ENCODE measurements around the gene RERE.

RERE gene

GRCh38 chr1:8543965-8544364 lies 273.5 kb downstream of the RERE start:
- H3K9me3 Mint-ChIP-seq = no peaks in the 10 kb centered on the region
- ATAC-seq (replicated peaks) (no peak), DNase-seq (no peak)
- no peaks in the 10 kb centered on the region for H3K27me3 Mint-ChIP-seq
- no peak overlapping the region for H3K4me3 Mint-ChIP-seq
- no peaks in the 10 kb centered on the region for H3K36me3 Mint-ChIP-seq (ENCODE audit: insufficient read depth)
- H3K27ac Mint-ChIP-seq = no peak overlapping the region
- peaks cover 0 to 19% of the 10 kb centered on the region in 2 donors for H3K4me1 Mint-ChIP-seq (ENCODE audit: low read depth in 2 of 2)

DNA sequence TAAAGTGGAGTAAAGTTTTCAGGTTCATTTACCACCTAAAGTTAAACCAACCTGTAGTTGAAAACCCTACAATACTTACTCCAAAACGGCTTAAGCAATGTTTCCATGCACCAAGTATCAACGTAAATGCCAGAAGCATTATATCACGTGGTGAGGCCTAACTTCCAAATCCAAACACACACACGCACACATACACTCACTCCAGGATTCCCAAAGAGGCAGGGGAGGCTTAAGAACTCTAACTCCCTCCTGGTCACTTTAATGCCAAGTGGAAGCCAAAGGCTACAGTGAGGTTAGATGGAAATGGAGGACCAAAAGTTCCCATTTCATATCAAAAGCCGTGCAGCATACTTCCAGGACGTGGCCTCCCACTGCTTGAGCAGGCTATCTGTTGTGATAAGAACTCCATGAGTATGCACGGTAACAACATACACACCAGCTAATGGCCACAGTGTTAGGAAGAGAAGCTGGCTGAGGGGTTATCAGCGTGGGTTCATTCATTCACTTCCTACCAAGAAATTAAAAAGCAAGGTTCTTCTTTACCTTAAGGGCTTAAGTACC lies 275.4 kb downstream of the RERE start:
- H3K36me3 Mint-ChIP-seq (ENCODE audit: insufficient read depth) = no peaks in the 10 kb centered on the region
- H3K27ac Mint-ChIP-seq = no peak overlapping the region
- no peaks in the 10 kb centered on the region for H3K27me3 Mint-ChIP-seq
- no peak for ATAC-seq (replicated peaks)
- H3K9me3 Mint-ChIP-seq = no peaks in the 10 kb centered on the region
- no peak for DNase-seq
- H3K4me3 Mint-ChIP-seq = no peak overlapping the region
- peaks cover 0 to 12% of the 10 kb centered on the region in 2 donors for H3K4me1 Mint-ChIP-seq (ENCODE audit: low read depth in 2 of 2)

GRCh38 chr1:8540971-8541370 lies 276.5 kb downstream of the RERE start:
- ATAC-seq (replicated peaks) (no peak), DNase-seq (no peak)
- H3K9me3 Mint-ChIP-seq = no peaks in the 10 kb centered on the region
- no peak overlapping the region for H3K4me3 Mint-ChIP-seq
- peaks cover 0 to 12% of the 10 kb centered on the region in 2 donors for H3K4me1 Mint-ChIP-seq (ENCODE audit: low read depth in 2 of 2)
- H3K36me3 Mint-ChIP-seq (ENCODE audit: insufficient read depth) = no peaks in the 10 kb centered on the region
- H3K27ac Mint-ChIP-seq = no peak overlapping the region
- no peaks in the 10 kb centered on the region for H3K27me3 Mint-ChIP-seq

- H3K4me1 Mint-ChIP-seq (ENCODE audit: low read depth in 2 of 2) = peaks cover 0 to 12% of the 10 kb centered on the region in 2 donors
- H3K36me3 Mint-ChIP-seq (ENCODE audit: insufficient read depth) = no peaks in the 10 kb centered on the region
- no peaks in the 10 kb centered on the region for H3K27me3 Mint-ChIP-seq
- H3K27ac Mint-ChIP-seq = no peak overlapping the region
- H3K9me3 Mint-ChIP-seq = no peaks in the 10 kb centered on the region
- no peak overlapping the region for H3K4me3 Mint-ChIP-seq
- ATAC-seq (replicated peaks) (no peak), DNase-seq (no peak)
Observed at GRCh38 chr1:8540261-8540941, 277.0 kb downstream of the RERE start.

DNA sequence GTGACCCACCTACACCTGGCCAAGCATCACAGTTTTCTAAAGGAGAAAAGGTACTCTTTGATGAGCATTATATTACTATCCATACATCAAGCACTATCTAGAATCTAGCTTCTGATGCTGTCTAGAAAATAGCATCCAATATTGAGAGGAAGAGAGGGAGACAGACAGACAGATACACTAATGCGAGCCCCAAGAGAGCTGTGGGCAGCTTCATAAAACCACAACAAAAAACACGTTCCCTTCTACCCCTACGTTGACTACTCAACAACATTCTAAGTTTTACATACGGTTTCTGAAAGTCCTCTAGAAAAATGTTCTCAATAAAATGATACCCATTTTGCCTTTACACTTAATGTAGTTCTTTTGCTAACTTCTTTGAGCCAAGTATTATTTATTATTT lies 277.8 kb downstream of the RERE start:
- no peak for ATAC-seq (replicated peaks)
- Mint-ChIP-seq H3K27me3 (no peaks in the 10 kb centered on the region), H3K4me3 (no peak overlapping the region), H3K4me1 (ENCODE audit: low read depth in 2 of 2) (peaks cover 0 to 6% of the 10 kb centered on the region in 2 donors), H3K36me3 (ENCODE audit: insufficient read depth) (no peaks in the 10 kb centered on the region), H3K9me3 (no peaks in the 10 kb centered on the region), H3K27ac (no peak overlapping the region)
- no peak for DNase-seq

DNA sequence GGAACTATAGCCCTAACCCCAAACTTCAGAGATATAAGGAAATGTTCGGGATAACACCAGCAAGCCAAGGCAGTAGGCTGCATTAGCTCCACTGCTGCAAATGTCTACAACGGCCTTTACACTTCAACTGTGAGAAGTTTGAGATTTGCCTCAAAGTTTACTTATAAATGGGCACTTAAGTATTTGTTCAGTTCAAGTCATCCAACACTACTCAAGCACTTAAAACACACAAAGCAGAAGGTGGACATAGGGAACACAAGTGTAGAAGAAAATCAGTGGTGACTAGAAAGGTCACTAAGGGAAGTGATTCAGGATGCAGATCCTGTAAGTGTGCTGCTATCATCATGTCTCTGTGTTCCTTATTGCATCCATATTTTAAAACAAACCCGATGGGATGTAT lies 278.9 kb downstream of the RERE start:
- Mint-ChIP-seq H3K27ac (no peak overlapping the region), H3K4me1 (ENCODE audit: low read depth in 2 of 2) (peaks cover 0 to 5% of the 10 kb centered on the region in 2 donors), H3K36me3 (ENCODE audit: insufficient read depth) (no peaks in the 10 kb centered on the region), H3K4me3 (no peak overlapping the region), H3K27me3 (no peaks in the 10 kb centered on the region), H3K9me3 (no peaks in the 10 kb centered on the region)
- DNase-seq (no peak), ATAC-seq (replicated peaks) (no peak)

- no peak for ATAC-seq (replicated peaks)
- H3K4me1 Mint-ChIP-seq (ENCODE audit: low read depth in 2 of 2) = peaks cover 0 to 10% of the 10 kb centered on the region in 2 donors
- DNase-seq = no peak
- no peaks in the 10 kb centered on the region for H3K27me3 Mint-ChIP-seq
- H3K4me3 Mint-ChIP-seq = no peak overlapping the region
- H3K27ac Mint-ChIP-seq = no peak overlapping the region
- no peaks in the 10 kb centered on the region for H3K9me3 Mint-ChIP-seq
- no peaks in the 10 kb centered on the region for H3K36me3 Mint-ChIP-seq (ENCODE audit: insufficient read depth)
Observed at GRCh38 chr1:8537991-8538390, 279.4 kb downstream of the RERE start.

- Mint-ChIP-seq H3K27me3 (no peaks in the 10 kb centered on the region), H3K4me3 (no peak overlapping the region), H3K9me3 (no peaks in the 10 kb centered on the region), H3K27ac (no peak overlapping the region), H3K4me1 (ENCODE audit: low read depth in 2 of 2) (peaks cover 0 to 10% of the 10 kb centered on the region in 2 donors), H3K36me3 (ENCODE audit: insufficient read depth) (no peaks in the 10 kb centered on the region)
- ATAC-seq (replicated peaks) = no peak
- DNase-seq = no peak
Observed at GRCh38 chr1:8536515-8536914, 280.9 kb downstream of the RERE start.

DNA sequence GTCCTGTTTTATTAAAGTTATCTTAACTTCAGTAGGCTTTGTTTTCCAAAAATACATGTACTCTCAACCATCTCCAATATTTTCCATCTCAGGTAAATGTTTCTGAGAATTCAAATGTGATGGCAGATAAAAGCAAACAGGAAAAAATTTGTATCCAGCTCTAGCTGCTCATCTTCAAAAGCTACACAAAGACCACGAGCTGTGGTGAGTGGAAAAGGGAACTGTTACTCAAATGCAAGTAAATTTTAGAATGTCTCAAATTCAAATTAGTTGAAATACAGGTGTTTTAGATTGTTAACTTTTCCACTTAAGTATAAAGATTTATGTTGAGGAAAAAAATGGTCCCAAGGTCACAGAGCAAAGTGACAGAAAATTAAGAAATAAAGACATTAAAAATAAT lies 283.5 kb downstream of the RERE start:
- Mint-ChIP-seq H3K4me3 (no peak overlapping the region), H3K27ac (no peak overlapping the region), H3K36me3 (ENCODE audit: insufficient read depth) (no peaks in the 10 kb centered on the region), H3K9me3 (no peaks in the 10 kb centered on the region), H3K27me3 (no peaks in the 10 kb centered on the region), H3K4me1 (ENCODE audit: low read depth in 2 of 2) (peaks cover 0 to 4% of the 10 kb centered on the region in 2 donors)
- no peak for ATAC-seq (replicated peaks)
- no peak for DNase-seq

DNA sequence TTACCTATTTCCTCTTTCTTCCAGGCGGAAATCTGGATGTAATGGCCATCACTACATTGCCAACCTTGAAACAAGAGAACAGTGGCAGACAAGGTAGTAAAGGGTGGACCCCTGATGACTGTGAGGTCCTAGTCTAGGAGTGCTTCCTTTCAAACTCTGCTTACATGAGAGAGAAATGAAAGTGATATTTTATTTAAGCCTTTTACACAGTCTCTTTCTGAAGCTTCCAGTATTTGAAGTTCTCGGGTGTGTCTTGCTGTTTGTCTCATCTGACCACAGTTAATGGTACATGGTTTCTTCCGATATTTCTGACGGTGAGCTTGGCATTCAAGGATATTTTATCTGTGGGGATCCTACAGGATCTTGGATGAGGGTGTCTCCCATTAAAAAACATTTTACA lies 284.3 kb downstream of the RERE start:
- no peak overlapping the region for H3K27ac Mint-ChIP-seq
- H3K27me3 Mint-ChIP-seq = no peaks in the 10 kb centered on the region
- no peaks in the 10 kb centered on the region for H3K36me3 Mint-ChIP-seq (ENCODE audit: insufficient read depth)
- ATAC-seq (replicated peaks) (no peak), DNase-seq (no peak)
- H3K9me3 Mint-ChIP-seq = no peaks in the 10 kb centered on the region
- no peak overlapping the region for H3K4me3 Mint-ChIP-seq
- H3K4me1 Mint-ChIP-seq (ENCODE audit: low read depth in 2 of 2) = peaks cover 0 to 4% of the 10 kb centered on the region in 2 donors

DNA sequence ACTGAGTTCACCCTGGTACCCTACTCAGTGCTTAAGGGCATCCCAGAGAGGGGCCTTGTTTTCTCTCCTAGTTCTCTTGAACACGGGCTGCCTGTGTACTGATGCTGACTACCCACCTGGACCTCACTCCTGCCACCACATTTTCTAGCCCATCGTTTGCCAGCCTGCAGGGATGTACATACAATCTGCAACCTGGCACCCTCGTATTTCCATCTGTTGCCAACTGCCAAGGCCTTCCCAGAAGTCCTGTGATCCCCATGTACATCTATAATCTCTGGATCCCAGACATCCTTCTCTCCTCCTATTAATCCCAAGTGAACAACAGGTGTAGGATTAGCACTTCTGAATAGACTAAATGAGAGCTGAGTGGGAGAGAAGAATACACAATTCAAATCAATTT lies 287.5 kb downstream of the RERE start:
- peaks cover 0 to 4% of the 10 kb centered on the region in 2 donors for H3K4me1 Mint-ChIP-seq (ENCODE audit: low read depth in 2 of 2)
- no peak overlapping the region for H3K4me3 Mint-ChIP-seq
- H3K27me3 Mint-ChIP-seq = no peaks in the 10 kb centered on the region
- no peak for ATAC-seq (replicated peaks)
- no peaks in the 10 kb centered on the region for H3K36me3 Mint-ChIP-seq (ENCODE audit: insufficient read depth)
- H3K27ac Mint-ChIP-seq = peak overlapping the region in 1 of 2 donors; percentile 20
- DNase-seq = no peak
- H3K9me3 Mint-ChIP-seq = no peaks in the 10 kb centered on the region

DNA sequence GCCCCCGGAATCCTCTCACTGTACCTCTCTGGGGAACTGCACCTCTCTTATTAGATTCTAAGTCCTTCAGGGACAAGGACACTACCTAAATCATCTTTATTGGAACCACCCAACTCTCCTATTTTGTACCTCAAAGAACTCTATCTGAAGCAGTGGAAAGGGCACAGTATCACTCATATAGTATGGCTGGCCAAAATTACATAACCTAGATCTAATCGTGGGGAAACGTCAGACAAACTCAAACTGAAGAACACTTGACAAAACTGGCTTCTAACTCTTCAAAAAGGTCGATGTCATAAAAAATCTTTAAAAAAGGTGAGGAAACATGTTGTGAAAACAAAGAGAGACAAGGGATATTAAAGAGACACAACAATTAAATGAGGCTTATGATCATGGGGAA lies 289.5 kb downstream of the RERE start:
- no peaks in the 10 kb centered on the region for H3K36me3 Mint-ChIP-seq (ENCODE audit: insufficient read depth)
- H3K9me3 Mint-ChIP-seq = no peaks in the 10 kb centered on the region
- DNase-seq = no peak
- H3K4me3 Mint-ChIP-seq = no peak overlapping the region
- no peaks in the 10 kb centered on the region for H3K27me3 Mint-ChIP-seq
- no peak for ATAC-seq (replicated peaks)
- peaks cover 11 to 14% of the 10 kb centered on the region in 2 donors for H3K4me1 Mint-ChIP-seq (ENCODE audit: low read depth in 2 of 2)
- peak overlapping the region in 1 of 2 donors; percentile 4 for H3K27ac Mint-ChIP-seq

GRCh38 chr1:8525558-8526275 lies 291.7 kb downstream of the RERE start:
- DNase-seq = peak; percentile 27 to 43 (median 40)
- peak; percentile 90 for ATAC-seq (replicated peaks)
- no peaks in the 10 kb centered on the region for H3K36me3 Mint-ChIP-seq (ENCODE audit: insufficient read depth)
- H3K4me3 Mint-ChIP-seq = no peak overlapping the region
- no peaks in the 10 kb centered on the region for H3K27me3 Mint-ChIP-seq
- peaks cover 17 to 19% of the 10 kb centered on the region in 2 donors for H3K4me1 Mint-ChIP-seq (ENCODE audit: low read depth in 2 of 2)
- H3K9me3 Mint-ChIP-seq = no peaks in the 10 kb centered on the region
- H3K27ac Mint-ChIP-seq = no peak overlapping the region

DNA sequence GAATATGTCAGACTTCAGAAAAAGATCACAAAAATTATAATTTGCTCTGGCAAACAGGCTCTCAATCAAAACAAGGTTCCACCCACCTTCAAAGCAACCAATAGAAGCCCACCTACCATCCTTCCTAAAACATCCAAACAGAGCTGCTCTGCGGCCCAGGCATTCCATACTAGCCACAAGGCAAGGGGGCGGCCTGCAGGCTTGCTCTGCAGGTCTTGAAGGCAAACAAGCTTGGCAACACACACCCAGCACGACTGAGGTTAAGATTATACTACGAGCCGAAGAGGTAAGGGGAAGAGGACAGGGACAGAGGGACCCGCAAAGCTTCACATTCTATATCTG lies 292.3 kb downstream of the RERE start:
- H3K36me3 Mint-ChIP-seq (ENCODE audit: insufficient read depth) = peaks cover under 1% of the 10 kb centered on the region
- no peak for ATAC-seq (replicated peaks)
- H3K27ac Mint-ChIP-seq = no peak overlapping the region
- DNase-seq = peak in 1 of 3 experiments; percentile 3
- H3K4me3 Mint-ChIP-seq = no peak overlapping the region
- peaks cover 17 to 25% of the 10 kb centered on the region in 2 donors for H3K4me1 Mint-ChIP-seq (ENCODE audit: low read depth in 2 of 2)
- no peaks in the 10 kb centered on the region for H3K27me3 Mint-ChIP-seq
- no peaks in the 10 kb centered on the region for H3K9me3 Mint-ChIP-seq

Measured in effector memory CD8-positive, alpha-beta T cell (primary cell).